HUES64 (cell line): ENCODE data around the gene SHISA2.

Experiments used
- H3K27ac ChIP-seq: 2 replicates; pipeline ENCODE4 v1.7.0; 2013; ENCODE audit warnings: low read depth, low read length, inconsistent platforms
- H3K27me3 ChIP-seq: 2 replicates; pipeline ENCODE4 v1.6.1; 2013; ENCODE audit warnings: mild to moderate bottlenecking, low read length; ENCODE audit not compliant: insufficient read depth
- H3K36me3 ChIP-seq: 2 replicates; pipeline ENCODE4 v1.6.1; 2013; ENCODE audit warnings: mild to moderate bottlenecking, low read length; ENCODE audit not compliant: insufficient read depth
- H3K4me1 ChIP-seq: 2 replicates; pipeline ENCODE4 v1.6.1; 2013; ENCODE audit warnings: mild to moderate bottlenecking, low read length, moderate library complexity; ENCODE audit not compliant: insufficient read depth
- H3K4me3 ChIP-seq: 2 replicates; pipeline ENCODE4 v1.5.1; 2013; ENCODE audit warnings: mild to moderate bottlenecking, low read length, moderate library complexity
- H3K9ac ChIP-seq: 2 replicates; pipeline ENCODE4 v1.6.1; 2013; ENCODE audit warnings: mild to moderate bottlenecking, low read depth, low read length
- H3K9me3 ChIP-seq: 2 replicates; pipeline ENCODE4 v1.6.1; 2013; ENCODE audit warnings: low read depth, low read length; ENCODE audit not compliant: insufficient read depth
- WGBS: fragments of 150-250, 120-280 bp; methylation state at CpG from one replicate; pipeline ENCODE4 v1.1.7; 2013; ENCODE audit warnings: missing lambda C conversion rate; 5-methylcytosine and 5-hydroxymethylcytosine counted together

The SHISA2 gene

DNA sequence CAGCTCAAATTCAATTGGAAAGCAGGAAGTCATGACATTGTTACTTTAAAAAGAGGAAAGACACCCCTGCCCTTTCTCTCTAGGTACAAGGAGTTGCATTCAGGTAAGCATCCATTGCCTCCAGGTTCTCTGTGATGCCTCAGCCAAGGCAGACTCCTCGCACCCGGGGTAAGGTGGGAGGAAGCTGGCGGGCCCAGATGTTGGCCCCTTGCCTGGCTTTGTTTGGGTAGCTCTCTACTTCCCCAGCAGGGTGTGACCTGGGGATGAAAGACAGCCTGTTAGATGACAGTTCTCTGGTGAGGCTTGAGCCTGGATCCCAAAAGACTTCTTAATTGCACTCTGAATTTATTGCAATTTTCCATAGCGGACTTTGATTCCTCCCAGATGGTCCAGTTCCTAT lies 25.6 kb downstream of the SHISA2 start:
- Histone ChIP-seq H3K4me3 (no peak overlapping the region), H3K27me3 (no peaks in the 10 kb centered on the region), H3K9me3 (peaks cover 7% of the 10 kb centered on the region; the same call in 1 of the 2 replicates), H3K27ac (no peak overlapping the region), H3K9ac (no peak overlapping the region), H3K4me1 (peaks cover 21% of the 10 kb centered on the region; the same call in 1 of the 2 replicates), H3K36me3 (no peaks in the 10 kb centered on the region)
- 89% methylated on average over 4 of the region's 4 CpGs for WGBS

DNA sequence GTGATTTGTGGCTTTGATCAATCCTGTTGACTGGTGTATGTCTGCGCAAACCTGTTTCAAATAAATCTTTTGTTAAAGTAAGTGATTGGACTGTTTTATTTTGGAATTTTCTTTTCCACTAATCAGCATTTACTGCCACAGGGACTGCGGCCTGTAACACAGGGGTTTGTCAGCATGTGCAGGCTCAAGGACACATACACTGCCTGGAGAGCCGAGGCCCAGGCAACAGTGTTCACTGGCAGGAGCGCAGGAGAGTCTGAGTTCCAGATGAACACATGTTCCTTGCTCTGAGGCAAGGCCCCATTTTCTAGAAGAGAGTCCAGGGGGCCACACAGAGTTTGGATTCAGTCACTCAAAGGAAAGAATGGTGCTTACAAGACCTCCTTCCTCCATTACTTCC lies 26.0 kb downstream of the SHISA2 start:
- H3K36me3 ChIP-seq, result no peaks in the 10 kb centered on the region
- 0 out of 2 replicates have a peak, but pooled peaks cover 4% of the 10 kb centered on the region for H3K9me3 ChIP-seq
- H3K4me3 ChIP-seq, result no peak overlapping the region
- 91% methylated on average over 4 of the region's 4 CpGs for WGBS
- peaks cover 21% of the 10 kb centered on the region; the same call in 1 of the 2 replicates for H3K4me1 ChIP-seq
- H3K9ac ChIP-seq, result no peak overlapping the region
- H3K27me3 ChIP-seq, result no peaks in the 10 kb centered on the region
- no peak overlapping the region for H3K27ac ChIP-seq

DNA sequence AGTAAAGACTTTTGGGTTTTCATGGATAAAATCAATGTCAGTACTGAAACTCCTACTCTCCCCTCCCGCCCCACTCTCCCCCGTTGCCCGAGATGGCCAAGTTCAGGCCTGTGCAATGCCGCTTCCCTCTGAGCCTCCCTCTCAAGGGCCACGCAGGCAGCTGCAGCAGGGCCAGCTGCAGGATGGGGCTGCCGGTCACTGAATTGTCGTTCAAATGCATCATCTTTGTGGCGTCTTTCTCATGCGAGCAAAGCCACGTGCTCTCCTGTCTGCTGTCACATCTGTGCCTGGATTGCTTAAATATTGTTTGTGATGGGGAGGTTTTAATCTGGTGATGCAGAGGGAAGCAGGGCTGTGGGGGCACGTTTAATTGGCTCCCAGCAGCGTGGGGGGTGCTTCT lies 26.6 kb downstream of the SHISA2 start:
- Histone ChIP-seq H3K27me3 (no peaks in the 10 kb centered on the region), H3K36me3 (no peaks in the 10 kb centered on the region), H3K27ac (no peak overlapping the region), H3K9ac (no peak overlapping the region), H3K9me3 (no peaks in the 10 kb centered on the region), H3K4me1 (peaks cover 23% of the 10 kb centered on the region; the same call in 1 of the 2 replicates), H3K4me3 (no peak overlapping the region)
- 55% methylated on average over 12 of the region's 12 CpGs for WGBS

DNA sequence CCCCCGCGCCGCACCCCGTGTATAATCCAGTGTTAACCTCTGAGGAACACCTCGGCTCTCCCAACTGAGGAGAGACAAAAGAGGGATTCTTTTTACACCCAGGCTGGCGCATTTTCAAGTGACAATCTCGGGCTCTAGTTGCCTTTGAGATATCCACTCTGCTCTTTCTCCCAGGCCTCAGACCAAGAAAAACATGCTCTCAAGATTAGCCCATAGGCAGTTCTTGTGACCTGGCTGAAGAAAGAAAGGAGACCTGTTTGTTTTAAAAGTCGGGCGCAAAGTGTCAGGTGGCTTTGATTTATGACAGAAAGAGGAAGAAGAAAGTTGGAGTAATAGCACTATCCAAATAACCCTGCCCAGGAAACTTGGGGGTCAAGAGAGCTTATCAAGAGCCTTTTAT lies 27.3 kb downstream of the SHISA2 start:
- H3K27ac ChIP-seq, result no peak overlapping the region
- no peaks in the 10 kb centered on the region for H3K36me3 ChIP-seq
- H3K27me3 ChIP-seq, result no peaks in the 10 kb centered on the region
- H3K4me1 ChIP-seq, result peaks cover 28% of the 10 kb centered on the region; the same call in 1 of the 2 replicates
- no peak overlapping the region for H3K4me3 ChIP-seq
- no peak overlapping the region for H3K9ac ChIP-seq
- H3K9me3 ChIP-seq, result no peaks in the 10 kb centered on the region
- 88% methylated on average over 9 of the region's 9 CpGs for WGBS

DNA sequence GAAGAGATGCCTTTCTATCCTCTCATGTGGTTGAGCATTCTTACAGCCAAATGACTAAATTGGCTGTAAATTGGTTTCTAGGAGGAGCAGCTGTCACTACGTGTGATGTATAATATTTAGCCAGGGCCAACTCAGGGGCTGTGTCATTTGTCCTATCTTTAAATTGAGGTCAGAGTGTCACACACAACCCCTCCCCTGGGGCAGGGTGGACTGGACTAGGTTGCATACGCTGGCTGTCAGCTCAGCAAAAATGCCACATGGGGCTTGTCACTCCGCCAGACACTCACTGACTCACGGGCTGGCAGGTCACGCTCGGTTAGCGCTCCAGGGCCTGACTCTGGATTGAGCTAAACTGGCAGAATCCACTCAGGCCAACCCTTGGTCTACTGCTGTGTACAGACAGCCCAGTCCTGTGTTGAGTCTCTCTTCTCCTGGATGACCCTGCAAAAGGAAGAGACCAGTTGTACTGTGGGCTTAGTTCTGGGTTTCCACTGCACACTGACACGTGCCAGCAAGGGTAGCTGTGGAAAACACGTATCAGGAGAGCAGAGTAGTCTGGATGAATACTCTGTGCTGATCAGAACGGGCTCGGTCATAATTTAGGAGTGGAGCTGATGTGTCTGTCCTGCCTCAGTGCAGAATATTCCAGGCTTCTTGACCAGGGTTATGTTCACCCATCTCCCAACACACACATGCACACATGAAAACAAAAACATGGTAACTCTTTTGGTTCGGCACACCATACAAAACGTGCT lies 29.1 kb downstream of the SHISA2 start:
- Histone ChIP-seq H3K4me3 (no peak overlapping the region), H3K36me3 (no peaks in the 10 kb centered on the region), H3K9me3 (no peaks in the 10 kb centered on the region), H3K4me1 (peaks cover 28% of the 10 kb centered on the region; the same call in 1 of the 2 replicates), H3K27ac (no peak overlapping the region), H3K9ac (no peak overlapping the region), H3K27me3 (no peaks in the 10 kb centered on the region)
- WGBS, result 93% methylated on average over 13 of the region's 13 CpGs

DNA sequence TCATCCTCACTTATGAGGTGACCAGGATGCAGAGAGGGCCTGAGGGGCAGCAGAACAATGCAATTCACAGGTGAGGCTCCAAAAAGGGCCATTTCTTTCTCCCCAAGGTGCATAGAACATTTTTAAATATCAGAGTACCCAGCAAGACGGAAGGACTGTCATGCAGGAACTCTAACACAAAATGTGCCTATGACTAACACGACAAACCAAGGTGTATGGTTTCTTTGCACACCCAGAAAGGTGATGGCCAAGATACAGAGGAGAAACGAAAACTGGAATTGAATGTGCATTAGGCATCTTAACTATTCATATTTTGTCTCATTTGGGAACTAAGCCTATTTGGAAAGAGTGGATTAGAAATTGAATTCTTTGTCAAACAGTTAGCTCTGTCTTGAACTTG lies 29.9 kb downstream of the SHISA2 start:
- Histone ChIP-seq H3K4me1 (peaks cover 28% of the 10 kb centered on the region; the same call in 1 of the 2 replicates), H3K4me3 (no peak overlapping the region), H3K9me3 (no peaks in the 10 kb centered on the region), H3K27ac (no peak overlapping the region), H3K9ac (no peak overlapping the region), H3K27me3 (no peaks in the 10 kb centered on the region), H3K36me3 (no peaks in the 10 kb centered on the region)
- 90% methylated on average over 3 of the region's 3 CpGs for WGBS

DNA sequence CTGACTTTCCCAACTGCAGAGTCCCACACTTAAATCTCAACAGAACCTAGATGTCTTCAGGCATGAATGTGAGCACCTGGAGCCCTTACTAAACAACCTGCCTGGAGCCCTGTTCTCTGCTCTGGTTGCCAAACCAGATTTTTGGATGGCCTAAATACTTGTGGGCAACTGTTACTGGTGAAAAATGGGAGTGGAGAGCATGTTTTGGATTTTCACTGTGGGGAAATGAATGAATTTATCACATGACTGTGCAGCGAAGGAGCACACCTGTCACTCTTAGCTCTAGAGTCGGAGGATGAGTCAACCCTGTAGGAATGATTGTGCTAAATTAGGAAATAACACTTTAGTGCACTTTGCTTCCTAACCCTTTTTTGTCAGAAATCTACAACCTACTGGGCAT lies 30.3 kb downstream of the SHISA2 start:
- WGBS, result 94% methylated on average over 2 of the region's 2 CpGs
- H3K9me3 ChIP-seq, result no peaks in the 10 kb centered on the region
- H3K9ac ChIP-seq, result no peak overlapping the region
- H3K4me3 ChIP-seq, result no peak overlapping the region
- H3K4me1 ChIP-seq, result peaks cover 27% of the 10 kb centered on the region; the same call in 1 of the 2 replicates
- H3K36me3 ChIP-seq, result no peaks in the 10 kb centered on the region
- H3K27ac ChIP-seq, result no peak overlapping the region
- no peaks in the 10 kb centered on the region for H3K27me3 ChIP-seq

DNA sequence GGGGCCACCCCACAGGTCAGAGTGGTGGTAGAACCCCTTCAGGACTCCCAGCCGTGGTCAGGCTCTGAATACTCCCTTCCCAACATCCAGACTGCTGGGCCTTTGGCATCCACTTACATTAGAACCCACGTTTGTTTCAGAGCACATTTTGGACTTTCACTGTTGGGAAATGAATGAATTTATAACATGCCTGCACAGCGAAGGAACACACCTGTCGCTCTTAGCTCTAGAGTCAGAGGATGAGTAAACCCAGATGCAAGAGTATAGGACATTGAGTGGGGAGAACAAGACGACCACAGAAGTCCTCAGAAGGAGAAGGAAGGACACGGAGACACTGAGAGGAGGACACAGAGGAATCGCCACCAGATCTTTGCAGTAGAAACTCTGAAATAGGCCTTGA lies 30.9 kb downstream of the SHISA2 start:
- WGBS, result 93% methylated on average over 7 of the region's 7 CpGs

DNA sequence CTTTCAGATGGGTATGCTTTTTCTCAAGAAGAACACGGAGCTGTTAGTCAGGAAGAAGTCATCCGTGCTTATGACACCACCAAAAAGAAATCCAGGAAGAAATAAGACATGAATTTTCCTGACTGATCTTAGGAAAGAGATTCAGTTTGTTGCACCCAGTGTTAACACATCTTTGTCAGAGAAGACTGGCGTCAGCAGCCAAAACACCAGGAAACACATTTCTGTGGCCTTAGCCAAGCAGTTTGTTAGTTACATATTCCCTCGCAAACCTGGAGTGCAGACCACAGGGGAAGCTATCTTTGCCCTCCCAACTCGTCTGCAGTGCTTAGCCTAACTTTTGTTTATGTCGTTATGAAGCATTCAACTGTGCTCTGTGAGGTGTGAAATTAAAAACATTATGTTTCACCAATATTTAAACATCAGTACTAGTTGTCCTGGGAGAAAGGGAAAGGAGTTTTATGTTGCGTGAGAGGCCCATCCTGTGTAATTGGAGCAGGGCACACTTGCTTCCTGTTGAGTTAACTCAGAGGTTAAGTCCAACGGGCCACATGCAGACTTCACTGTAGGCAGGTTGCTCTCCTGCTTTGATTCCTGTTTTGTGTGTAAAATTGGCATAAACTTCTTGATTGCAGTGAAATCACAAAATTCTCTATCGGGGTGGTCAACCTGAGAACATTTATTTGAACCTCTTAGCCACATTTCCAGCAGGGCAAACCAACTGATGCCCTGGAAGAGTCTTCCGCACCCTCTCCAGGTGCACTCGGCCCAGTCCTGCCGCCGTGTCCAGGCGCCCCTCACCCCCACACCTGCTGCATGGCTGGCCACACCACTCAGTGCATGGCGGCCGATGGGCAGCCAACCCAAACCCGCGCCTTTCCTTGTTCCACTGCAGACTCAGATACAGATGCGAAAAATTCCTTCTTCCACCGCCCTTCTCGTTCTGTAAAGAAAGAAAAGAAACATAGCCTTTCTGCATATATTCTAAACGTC lies 31.6 kb downstream of the SHISA2 start:
- H3K27ac ChIP-seq, result no peak overlapping the region
- H3K4me1 ChIP-seq, result peaks cover 14% of the 10 kb centered on the region; the same call in 1 of the 2 replicates
- H3K27me3 ChIP-seq, result no peaks in the 10 kb centered on the region
- no peak overlapping the region for H3K9ac ChIP-seq
- no peak overlapping the region for H3K4me3 ChIP-seq
- 90% methylated on average over 22 of the region's 22 CpGs for WGBS
- no peaks in the 10 kb centered on the region for H3K9me3 ChIP-seq
- H3K36me3 ChIP-seq, result no peaks in the 10 kb centered on the region

More for the DNA sequence above, 30.9 kb downstream of the SHISA2 start:
- Histone ChIP-seq H3K36me3 (no peaks in the 10 kb centered on the region), H3K27me3 (no peaks in the 10 kb centered on the region), H3K9me3 (no peaks in the 10 kb centered on the region), H3K27ac (no peak overlapping the region), H3K4me1 (peaks cover 21% of the 10 kb centered on the region; the same call in 1 of the 2 replicates), H3K9ac (no peak overlapping the region), H3K4me3 (no peak overlapping the region)

DNA sequence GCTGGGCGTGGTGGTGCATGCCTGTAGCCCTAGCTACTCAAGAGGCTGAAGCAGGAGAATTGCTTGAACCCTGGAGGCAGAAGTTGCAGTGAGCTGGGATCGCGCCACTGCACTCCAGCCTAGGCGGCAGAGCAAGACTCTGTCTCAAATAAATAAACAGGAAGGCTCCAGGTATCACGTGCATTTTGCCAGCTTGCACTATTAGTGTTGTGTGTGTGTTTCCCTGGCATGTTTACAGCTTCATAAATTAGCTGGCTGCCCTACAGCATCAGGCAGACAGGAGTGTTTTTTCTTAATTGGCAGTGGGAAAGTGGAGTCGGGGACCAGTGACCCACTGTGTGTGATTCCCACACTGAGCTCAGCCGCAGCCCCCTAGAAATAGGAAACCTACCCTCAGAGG lies 32.6 kb downstream of the SHISA2 start:
- Histone ChIP-seq H3K27me3 (no peaks in the 10 kb centered on the region), H3K9ac (no peak overlapping the region), H3K27ac (no peak overlapping the region), H3K4me3 (no peak overlapping the region), H3K9me3 (no peaks in the 10 kb centered on the region), H3K4me1 (peaks cover 7% of the 10 kb centered on the region; the same call in 1 of the 2 replicates), H3K36me3 (no peaks in the 10 kb centered on the region)
- WGBS, result 94% methylated on average over 7 of the region's 7 CpGs
